H1 (cell line): Measurements from ENCODE around the gene MGMT. TPM values are rescaled to one million over a fixed set of nuclear protein-coding genes. Genes with fewer than 3 reads are reported as not detected.

Source experiments
- CTCF ChIA-PET: fragments of 300-600 bp; sonication (Branson Sonifier 250); formaldehyde crosslinking; loops from one replicate; lab custom pipeline; 2021; ENCODE audit not compliant: partially characterized antibody; lab: Charles Lee
- POLR2A ChIA-PET: fragments of 300-600 bp; sonication (Branson Sonifier 250); formaldehyde crosslinking; loops from one replicate; lab custom pipeline; 2021; ENCODE audit warnings: inconsistent platforms; ENCODE audit not compliant: partially characterized antibody; lab: Charles Lee
- DNase-seq, 2 experiments: peaks; one replicate each; pipeline versions ENCODE4 v3.0.0 to v3.0.0-alpha.2; 2010 to 2022; ENCODE audit warnings: low spot score in 2 of 2, low read depth in 1 of 2, mixed read lengths in 1 of 2
- FAIRE-seq: peaks from 2 replicates; lab custom pipeline; 2011; peaks lifted over from hg19 to GRCh38; lab: Jason Lieb, UNC
- H2AFZ ChIP-seq: 2 replicates; pipeline ENCODE4 v1.8.1; 2012; ENCODE audit warnings: low read length, inconsistent platforms
- H2AK5ac ChIP-seq: 2 replicates; pipeline ENCODE4 v1.6.1; 2013; ENCODE audit warnings: low read depth, low read length
- H2BK120ac ChIP-seq: replicated peaks from 2 replicates; pipeline ENCODE3; 2013; ENCODE audit warnings: low read depth, low read length, inconsistent platforms
- H2BK12ac ChIP-seq: 2 replicates; pipeline ENCODE4 v1.6.1; 2013; ENCODE audit warnings: low read depth, low read length
- H2BK15ac ChIP-seq: 2 replicates; pipeline ENCODE4 v1.6.1; 2013; ENCODE audit warnings: low read length
- H2BK20ac ChIP-seq: 2 replicates; pipeline ENCODE4 v1.6.1; 2013; ENCODE audit warnings: low read length
- H2BK5ac ChIP-seq: 2 replicates; pipeline ENCODE4 v1.6.1; 2013; ENCODE audit warnings: low read depth, low read length
- H3K14ac ChIP-seq: 2 replicates; pipeline ENCODE4 v1.6.1; 2013; ENCODE audit warnings: inconsistent platforms; ENCODE audit not compliant: insufficient read length
- H3K18ac ChIP-seq: 2 replicates; pipeline ENCODE4 v1.6.1; 2013; ENCODE audit warnings: low read length; ENCODE audit errors: extremely low read depth
- H3K23ac ChIP-seq: 2 replicates; pipeline ENCODE4 v1.6.1; 2013; ENCODE audit warnings: inconsistent platforms; ENCODE audit not compliant: insufficient read length
- H3K23me2 ChIP-seq: 2 replicates; pipeline ENCODE4 v1.6.1; 2013; ENCODE audit warnings: low read depth, low read length
- H3K27ac ChIP-seq: 2 replicates; pipeline ENCODE4 v1.6.1; 2011; ENCODE audit warnings: low read depth, low read length, inconsistent platforms
- H3K27me3 ChIP-seq, 4 experiments: replicated peaks in 1 of 4; 1 replicate in 1 of 4; 2 replicates in 3 of 4; pipeline versions ENCODE4 v1.6.1 to v1.8.1; 2011 to 2013; ENCODE audit warnings: low read length in 3 of 4, mild to moderate bottlenecking in 3 of 4, inconsistent platforms in 2 of 4, mixed read lengths in 2 of 4, moderate library complexity in 1 of 4; ENCODE audit not compliant: control insufficient read depth in 3 of 4, insufficient read depth in 3 of 4; ENCODE audit errors: extremely low read depth in 1 of 4
- H3K36me3 ChIP-seq, 4 experiments: 2 replicates each; pipeline versions ENCODE4 v1.6.1 to v1.8.1; 2011 to 2013; ENCODE audit warnings: mild to moderate bottlenecking in 4 of 4, low read length in 3 of 4, moderate library complexity in 2 of 4, control low read depth in 1 of 4, inconsistent platforms in 1 of 4; ENCODE audit not compliant: insufficient read depth in 4 of 4, control insufficient read depth in 2 of 4
- H3K4ac ChIP-seq: replicated peaks from 2 replicates; pipeline ENCODE3; 2013; ENCODE audit warnings: low read length, low read depth, mixed read lengths, inconsistent platforms; ENCODE audit not compliant: insufficient read length
- H3K4me1 ChIP-seq, 4 experiments: replicated peaks in 1 of 4; 1 replicate in 1 of 4; 2 replicates in 3 of 4; pipeline versions ENCODE4 v1.6.1 to v1.8.1; 2011 to 2013; ENCODE audit warnings: low read length in 3 of 4, inconsistent platforms in 2 of 4, mixed read lengths in 1 of 4; ENCODE audit not compliant: insufficient read depth in 4 of 4, control insufficient read depth in 3 of 4
- H3K4me2 ChIP-seq, 2 experiments: 2 replicates each; pipeline versions ENCODE4 v1.6.1 to v1.8.1; 2011 to 2013; ENCODE audit warnings: low read depth in 2 of 2, low read length in 2 of 2, control low read depth in 1 of 2, inconsistent platforms in 1 of 2, mild to moderate bottlenecking in 1 of 2; ENCODE audit not compliant: insufficient read depth in 1 of 2
- H3K4me3 ChIP-seq, 4 experiments: fragments of 200-600, 300-600 bp in 1 of 4; sonication (generic), shearing (Covaris generic), sonication (Bioruptor Twin) in 1 of 4; 2 replicates each; pipeline versions ENCODE4 v1.5.1 to v1.8.1; 2011 to 2016; ENCODE audit warnings: low read length in 4 of 4, low read depth in 3 of 4, control low read depth in 2 of 4, inconsistent platforms in 2 of 4, mild to moderate bottlenecking in 2 of 4, mixed read lengths in 1 of 4, moderate library complexity in 1 of 4; ENCODE audit not compliant: insufficient read depth in 2 of 4; ENCODE audit errors: extremely low read depth in 1 of 4
- H3K56ac ChIP-seq: replicated peaks from 2 replicates; pipeline ENCODE3; 2013; ENCODE audit warnings: low read depth, mild to moderate bottlenecking, mixed read lengths, low read length, inconsistent platforms; ENCODE audit not compliant: insufficient read length
- H3K79me1 ChIP-seq: 2 replicates; pipeline ENCODE4 v1.6.1; 2013; ENCODE audit warnings: low read depth, low read length, control low read depth
- H3K79me2 ChIP-seq, 2 experiments: 2 replicates each; pipeline versions ENCODE4 v1.6.1 to v1.8.1; 2012 to 2013; ENCODE audit warnings: low read length in 2 of 2, mild to moderate bottlenecking in 2 of 2, inconsistent platforms in 1 of 2; ENCODE audit not compliant: insufficient read depth in 2 of 2, control insufficient read depth in 1 of 2
- H3K9ac ChIP-seq, 4 experiments: replicated peaks in 1 of 4; 1 replicate in 1 of 4; 2 replicates in 3 of 4; pipeline versions ENCODE4 v1.6.1 to v1.8.1; 2011 to 2013; ENCODE audit warnings: low read depth in 3 of 4, low read length in 3 of 4, control low read depth in 2 of 4, mild to moderate bottlenecking in 2 of 4, moderate library complexity in 2 of 4, inconsistent platforms in 1 of 4; ENCODE audit errors: extremely low read depth in 1 of 4
- H3K9me3 ChIP-seq, 2 experiments: 2 replicates each; pipeline versions ENCODE4 v1.6.1 to v1.8.1; 2012 to 2013; ENCODE audit warnings: mild to moderate bottlenecking in 2 of 2, moderate library complexity in 2 of 2, control low read depth in 1 of 2, inconsistent platforms in 1 of 2, low read depth in 1 of 2, low read length in 1 of 2, mixed read lengths in 1 of 2; ENCODE audit not compliant: insufficient read depth in 2 of 2
- H4K20me1 ChIP-seq, 2 experiments: replicated peaks in 1 of 2; 2 replicates each; pipeline versions ENCODE3 to v1.8.1; 2011 to 2013; ENCODE audit warnings: inconsistent platforms in 2 of 2, low read length in 2 of 2, mild to moderate bottlenecking in 1 of 2; ENCODE audit not compliant: insufficient read depth in 2 of 2, control insufficient read depth in 1 of 2
- H4K5ac ChIP-seq: 2 replicates; pipeline ENCODE4 v1.6.1; 2013; ENCODE audit warnings: low read length, low read depth, mixed read lengths, inconsistent platforms; ENCODE audit not compliant: insufficient read length
- H4K8ac ChIP-seq: 2 replicates; pipeline ENCODE4 v1.8.0; 2013; ENCODE audit warnings: mild to moderate bottlenecking, moderate library complexity, low read length, inconsistent platforms; ENCODE audit not compliant: insufficient read depth; ENCODE audit errors: extremely low read depth
- H4K91ac ChIP-seq: replicated peaks from 2 replicates; pipeline ENCODE3; 2013; ENCODE audit warnings: low read length, mixed read lengths, inconsistent platforms; ENCODE audit not compliant: insufficient read length
- CHD2 ChIP-seq: IDR thresholded peaks from 2 replicates; pipeline ENCODE4 v1.6.1; 2012; ENCODE audit warnings: low read length, improper control_type of control experiment
- GTF2F1 ChIP-seq: IDR thresholded peaks from 2 replicates; pipeline ENCODE4 v1.6.1; 2012; ENCODE audit warnings: low read depth, low read length, improper control_type of control experiment, borderline replicate concordance
- KDM5A ChIP-seq: fragments of 200-600 bp; IDR thresholded peaks from 2 replicates; pipeline ENCODE4 v1.7.1; 2012; ENCODE audit warnings: mild to moderate bottlenecking, low read length, inconsistent platforms, mixed read lengths
- RFX5 ChIP-seq: IDR thresholded peaks from 2 replicates; pipeline ENCODE4 v1.6.1; 2011; ENCODE audit warnings: low read depth, low read length, improper control_type of control experiment, borderline replicate concordance
- SAP30 ChIP-seq: fragments of 300-600 bp; sonication (generic); IDR thresholded peaks from 2 replicates; pipeline ENCODE4 v1.7.1; 2012; ENCODE audit warnings: low read length, moderate library complexity, mild to moderate bottlenecking, inconsistent platforms; ENCODE audit not compliant: insufficient read depth, insufficient replicate concordance
- SIRT6 ChIP-seq: IDR thresholded peaks from one replicate; pipeline ENCODE4 v1.7.1; 2012; ENCODE audit warnings: low read length, inconsistent platforms
- SIX5 ChIP-seq: IDR thresholded peaks from 2 replicates; pipeline ENCODE4 v1.6.1; 2011; ENCODE audit warnings: mild to moderate bottlenecking, low read depth, low read length
- WGBS, 2 experiments: shearing (Covaris generic) in 1 of 2; methylation state at CpG; one replicate each; pipeline versions ENCODE4 v1.1.6 to v1.1.7; 2013 to 2015; ENCODE audit warnings: low lambda C conversion rate in 2 of 2, mixed read lengths in 2 of 2, inconsistent platforms in 1 of 2, low coverage in 1 of 2, missing lambda C conversion rate in 1 of 2; ENCODE audit not compliant: insufficient replicate concordance in 2 of 2, insufficient coverage in 1 of 2, insufficient read length in 1 of 2; ENCODE audit errors: extremely low coverage in 1 of 2, missing lambda C conversion rate in 1 of 2; 5-methylcytosine and 5-hydroxymethylcytosine counted together
- polyA plus RNA-seq, 7 experiments: library from polyadenylated mRNA; depleted of rRNA in 3 of 7; stranded (reverse) in 5 of 7; unstranded in 2 of 7; fragments of >200 nt in 5 of 7; fragments of 200-250 nt in 2 of 7; gene quantifications; 1 replicate in 5 of 7; 2 replicates in 1 of 7; 4 replicates in 1 of 7; pipeline versions ENCODE4 v1.2.1 to v1.2.3, GENCODE V29; 2011 to 2013; ENCODE audit warnings: missing spikeins in 2 of 7, mixed read lengths in 2 of 7
- total RNA-seq: library from RNA; stranded (reverse); fragmentation: NEBNext Ultra II Directional; extraction: Animal tissue kit (Norgen Biotek cat#: 25700); gene quantifications from 2 replicates; pipeline ENCODE4 v1.2.1, GENCODE V29; 2021

MGMT gene
- total and polyA plus RNA-seq, 2 of the 8 experiments (the other 6 are each of a cell fraction or from before 2014, with no cell fraction given): 9.9 to 10.7 TPM

DNA sequence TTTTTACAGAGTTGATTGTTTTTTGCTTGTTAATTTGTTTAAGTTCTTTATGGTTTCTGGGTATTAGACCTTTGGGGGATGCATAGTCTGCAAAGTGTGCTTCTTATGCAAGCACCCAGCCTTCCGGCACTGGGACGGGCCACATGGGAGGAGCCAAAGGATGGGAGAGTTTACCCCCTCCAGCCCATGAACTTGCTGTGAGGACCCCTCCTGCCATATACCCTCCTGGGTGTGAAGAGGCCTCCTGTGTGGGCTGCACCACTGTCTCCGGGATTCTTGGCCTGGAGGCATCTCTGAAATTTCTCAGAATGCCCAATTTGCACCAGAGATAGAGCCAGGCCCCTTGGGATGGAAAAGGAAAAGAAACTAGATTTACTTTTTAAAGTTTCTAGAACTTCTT, 150.7 kb downstream of the MGMT start:
- POLR2A ChIA-PET: no interaction called here
- TF ChIP-seq GTF2F1 (no peak), SIX5 (no peak), CHD2 (no peak), RFX5 (no peak), KDM5A (no peak), SIRT6 (no peak), SAP30 (no peak)

More for the DNA sequence above, 150.7 kb downstream of the MGMT start:
- H3K4me1 ChIP-seq: 0 out of 7 replicates have a peak, but pooled peaks cover 0 to 2% (median 0%) of the 10 kb centered on the region in 4 experiments
- H2BK120ac ChIP-seq: no peak overlapping the region
- H2AK5ac ChIP-seq: no peak overlapping the region
- no peak overlapping the region for H3K14ac ChIP-seq
- H2BK15ac ChIP-seq: no peak overlapping the region
- H3K27me3 ChIP-seq: no peaks in the 10 kb centered on the region
- no peaks in the 10 kb centered on the region for H4K20me1 ChIP-seq
- no peak overlapping the region for H4K91ac ChIP-seq
- no peak overlapping the region for H4K5ac ChIP-seq
- no peak overlapping the region for H3K4me2 ChIP-seq
- 90% methylated on average over 3 of the region's 3 CpGs; no CpG with 5 or more reads in 1 of the 2 experiments for WGBS, 2 experiments
- H2BK5ac ChIP-seq: no peak overlapping the region
- H2BK20ac ChIP-seq: no peak overlapping the region
- H3K36me3 ChIP-seq: no peaks in the 10 kb centered on the region
- H3K56ac ChIP-seq: no peak overlapping the region
- H2BK12ac ChIP-seq: no peak overlapping the region
- no peaks in the 10 kb centered on the region for H3K23me2 ChIP-seq
- H3K79me1 ChIP-seq: no peaks in the 10 kb centered on the region
- H3K18ac ChIP-seq: no peak overlapping the region
- no peak overlapping the region for H3K4me3 ChIP-seq
- H2AFZ ChIP-seq: no peak overlapping the region
- H3K27ac ChIP-seq: no peak overlapping the region
- no peaks in the 10 kb centered on the region for H3K79me2 ChIP-seq
- H4K8ac ChIP-seq: no peak overlapping the region
- H3K9ac ChIP-seq: no peak overlapping the region
- CTCF ChIA-PET: no interaction called here
- H3K23ac ChIP-seq: no peak overlapping the region
- no peaks in the 10 kb centered on the region for H3K9me3 ChIP-seq
- no peak overlapping the region for H3K4ac ChIP-seq
- FAIRE-seq: no peak
- DNase-seq: no peak
